ENCODE measurements around the gene MAPKAP1.
"Not testable (repeated sequence)": the region's sequence is repeated elsewhere in the genome, so short reads cannot be mapped to it uniquely, and the experiment has no call there.

MAPKAP1 gene

DNA sequence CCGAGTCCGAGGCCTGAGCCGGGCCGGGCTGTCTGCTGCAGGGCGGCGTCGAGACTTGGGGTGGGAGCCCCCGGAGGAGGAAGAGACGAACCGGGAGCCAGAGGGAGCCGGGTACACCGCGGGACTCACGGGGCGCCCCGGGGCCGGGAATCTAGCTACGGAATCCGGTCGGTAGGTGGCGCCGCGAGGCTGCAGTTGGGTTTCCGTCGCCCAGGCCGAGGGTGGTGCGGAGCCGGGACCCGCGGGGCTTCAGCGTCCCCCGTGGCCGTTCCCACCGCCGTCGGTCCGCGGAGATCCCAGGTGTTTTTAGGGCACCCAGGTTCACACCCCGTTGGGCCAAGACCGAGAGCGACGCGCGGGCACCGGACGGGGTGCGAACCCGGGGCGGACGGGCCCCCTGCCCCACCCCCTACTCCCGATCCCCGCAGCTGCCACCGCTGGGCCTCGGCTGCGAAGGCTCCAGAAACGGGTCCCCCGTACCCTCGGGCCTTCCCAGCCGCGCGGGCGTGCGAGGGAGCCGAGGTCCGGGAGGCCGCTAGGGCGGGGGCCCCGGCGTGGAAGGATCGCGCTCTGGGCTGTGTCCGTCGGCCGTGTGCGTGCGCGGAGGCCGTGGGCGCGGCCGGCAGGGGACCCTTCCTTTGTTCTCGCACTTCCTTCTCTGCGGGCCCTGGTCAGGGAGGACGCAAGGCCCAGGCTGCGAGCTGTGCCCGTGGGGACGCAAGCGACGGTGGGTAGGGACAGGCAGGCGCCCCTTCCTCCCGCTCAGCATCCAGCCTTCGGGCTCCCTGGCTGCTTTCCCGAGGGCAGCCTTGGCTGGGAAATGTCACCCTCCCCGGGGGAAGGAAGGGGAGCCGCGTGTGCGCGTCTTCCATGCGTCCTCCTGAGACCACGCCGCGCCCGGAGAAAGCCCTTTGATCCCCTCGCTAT, 298.8 kb downstream of the MAPKAP1 start:
- peak; percentile 57 to 90 for DNase-seq

DNA sequence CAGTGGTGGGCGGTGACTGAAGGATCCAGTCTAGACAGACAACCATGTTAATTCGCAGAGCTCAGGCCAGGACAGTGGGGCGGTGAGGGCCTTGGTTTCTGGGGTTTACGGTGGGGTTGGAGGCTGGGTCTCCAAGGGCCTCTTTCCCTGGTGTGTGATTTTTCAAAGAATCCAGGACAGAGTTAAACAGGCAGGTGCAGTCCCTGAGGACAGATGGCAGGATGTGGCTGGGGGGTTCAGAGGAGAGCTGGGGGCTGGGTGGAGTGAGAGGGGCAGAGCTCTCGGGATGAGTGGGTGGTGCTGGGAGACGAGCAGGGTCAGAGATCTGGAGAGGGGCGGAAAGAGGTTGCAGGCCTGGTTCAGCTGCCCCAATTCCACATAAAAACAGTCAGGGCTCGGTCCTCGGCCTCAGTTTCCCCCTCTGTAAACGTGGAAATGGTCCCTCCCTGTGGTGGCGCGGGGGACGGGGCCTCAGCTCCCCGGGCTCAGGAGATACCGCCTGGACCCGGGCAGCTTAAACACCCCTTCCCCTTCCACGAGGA, 299.5 kb downstream of the MAPKAP1 start:
- no peak for DNase-seq

DNA sequence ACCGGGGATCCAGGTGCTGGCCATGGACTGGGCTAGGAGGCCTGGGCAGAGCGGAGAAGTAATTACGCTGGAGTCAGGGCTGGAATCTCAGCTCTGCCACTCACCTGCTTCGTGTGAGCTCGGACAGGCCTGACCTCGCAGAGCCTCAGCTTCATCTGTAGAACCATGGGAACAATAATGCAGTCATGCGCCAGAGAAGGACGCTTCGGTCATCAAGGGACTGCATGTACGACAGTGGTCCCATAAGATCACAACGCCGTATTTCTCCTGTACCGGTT, 300.3 kb downstream of the MAPKAP1 start:
- no peak for DNase-seq

DNA sequence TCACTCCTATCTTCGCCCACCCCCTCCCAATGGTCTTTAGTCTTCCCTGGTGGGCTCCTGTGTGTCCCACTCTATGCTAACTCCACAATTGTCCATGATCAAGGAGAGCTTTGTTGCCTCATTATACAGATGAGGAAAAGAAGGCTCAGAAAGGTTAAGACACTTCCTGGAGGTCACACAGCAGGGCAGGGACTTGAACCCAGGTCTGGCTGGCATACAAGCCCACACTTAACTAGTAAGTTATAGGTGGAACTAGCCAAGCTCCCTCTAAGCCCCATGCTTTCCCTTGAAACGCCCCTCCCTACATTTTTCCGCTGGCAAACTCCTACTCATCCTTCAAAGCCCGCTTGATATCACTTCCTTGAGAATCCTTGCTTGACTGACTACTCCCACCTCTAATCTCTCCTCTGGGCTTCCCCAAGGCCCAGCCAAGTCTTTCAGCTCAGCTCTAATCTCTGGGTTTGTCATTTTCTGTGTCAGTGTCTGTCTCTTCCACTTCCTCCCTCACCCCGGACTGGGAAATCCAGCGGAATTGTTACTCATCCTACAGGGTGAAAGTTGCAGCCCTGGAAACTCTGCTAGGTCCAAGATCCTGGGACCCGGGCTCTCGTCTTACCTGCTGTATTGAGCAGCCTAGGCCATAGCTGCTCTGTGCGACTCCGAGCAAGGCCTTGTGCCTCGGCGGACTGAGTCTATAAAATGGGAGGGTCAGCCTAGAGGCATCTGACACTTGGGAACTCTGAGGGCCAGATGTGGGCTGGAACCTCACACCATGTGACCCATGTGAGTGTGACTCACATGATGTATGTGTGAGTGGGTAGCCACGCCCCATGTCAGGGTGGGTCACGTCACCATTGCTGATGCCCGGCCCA, 300.8 kb downstream of the MAPKAP1 start:
- DNase-seq = peak; percentile 65 to 89

DNA sequence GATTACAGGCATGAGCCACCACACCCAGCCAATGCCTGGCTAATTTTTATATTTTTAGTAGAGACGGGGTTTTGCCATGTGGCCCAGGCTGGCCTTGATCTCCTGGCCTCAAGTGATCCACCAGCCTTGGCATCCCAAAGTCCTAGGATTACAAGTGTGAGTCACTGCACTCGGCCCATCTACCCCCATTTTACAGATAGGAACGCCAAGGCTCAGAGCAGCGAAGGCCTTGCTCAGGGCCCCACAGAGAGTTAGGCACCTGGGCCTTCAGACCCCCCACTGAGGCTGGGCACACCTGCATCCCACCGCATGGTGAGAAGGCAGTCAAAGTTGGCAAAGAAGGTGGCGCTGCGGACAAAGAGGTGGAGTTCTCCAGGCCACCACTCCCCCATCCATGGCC, 302.3 kb downstream of the MAPKAP1 start:
- DNase-seq = no peak

DNA sequence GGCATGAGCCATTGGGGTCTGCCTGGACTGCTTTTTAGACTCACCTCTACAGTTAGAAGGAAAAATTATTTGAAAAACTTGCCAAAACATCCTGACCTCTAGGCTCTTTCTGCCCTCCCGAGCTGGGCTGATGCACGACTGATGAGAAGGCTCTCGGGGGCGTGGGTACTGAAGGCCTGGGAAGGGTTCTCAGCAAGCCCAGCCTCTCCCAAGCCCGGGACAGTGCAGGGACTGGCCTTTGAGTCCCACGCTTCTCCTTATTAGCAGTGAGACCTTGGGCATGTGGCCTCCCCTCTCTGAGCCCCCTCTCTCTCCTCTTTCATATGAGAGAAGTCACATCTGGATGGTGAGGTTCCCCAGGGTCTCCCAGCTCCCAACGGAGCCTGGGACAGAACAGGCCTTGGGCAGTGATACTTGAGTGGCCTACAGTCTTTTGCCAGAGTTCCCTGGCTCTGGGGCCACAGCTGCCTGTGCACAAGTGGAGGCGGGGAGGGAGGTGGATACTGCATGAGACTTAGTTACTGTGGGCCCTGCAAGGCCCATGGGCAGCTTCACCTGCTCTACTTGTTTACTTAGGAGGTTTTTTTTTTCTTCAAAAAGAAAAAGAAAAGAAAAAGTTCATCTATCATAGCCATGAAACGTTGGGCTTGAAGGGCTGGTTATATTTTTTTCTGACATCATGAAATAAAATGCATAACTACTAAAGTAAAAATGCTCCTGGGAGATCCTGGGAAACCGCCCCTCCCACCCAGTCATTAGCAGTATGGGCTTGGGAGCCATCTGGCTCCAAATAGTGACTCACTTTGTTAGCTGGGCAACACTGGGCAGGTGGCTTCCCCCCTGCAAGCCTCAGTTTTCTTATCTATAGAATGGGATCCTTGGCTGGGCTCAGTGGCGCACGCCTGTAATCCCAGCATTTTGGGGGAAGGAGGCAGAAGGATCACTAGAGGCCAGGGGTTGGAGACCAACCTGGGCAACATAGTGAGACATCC, 306.0 kb downstream of the MAPKAP1 start:
- no peak for DNase-seq

DNA sequence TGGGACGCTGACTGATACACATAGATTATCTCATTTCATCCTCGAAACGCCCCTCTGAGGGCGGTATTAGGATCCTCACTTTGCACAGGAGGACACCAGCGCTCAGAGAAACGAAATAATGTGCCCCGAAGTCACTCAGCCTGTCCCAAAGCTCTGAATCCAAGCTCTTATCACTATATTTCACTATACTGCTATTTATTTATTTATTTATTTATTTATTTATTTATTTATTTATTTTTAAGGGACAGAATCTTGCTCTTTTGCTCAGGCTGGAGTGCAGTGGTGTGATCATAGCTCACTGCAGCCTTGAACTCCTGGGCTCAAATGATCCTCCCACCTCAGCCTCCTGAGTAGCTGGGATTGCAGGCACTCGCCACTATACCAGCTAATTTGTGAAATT, 306.8 kb downstream of the MAPKAP1 start:
- DNase-seq = not testable (repeated sequence)

DNA sequence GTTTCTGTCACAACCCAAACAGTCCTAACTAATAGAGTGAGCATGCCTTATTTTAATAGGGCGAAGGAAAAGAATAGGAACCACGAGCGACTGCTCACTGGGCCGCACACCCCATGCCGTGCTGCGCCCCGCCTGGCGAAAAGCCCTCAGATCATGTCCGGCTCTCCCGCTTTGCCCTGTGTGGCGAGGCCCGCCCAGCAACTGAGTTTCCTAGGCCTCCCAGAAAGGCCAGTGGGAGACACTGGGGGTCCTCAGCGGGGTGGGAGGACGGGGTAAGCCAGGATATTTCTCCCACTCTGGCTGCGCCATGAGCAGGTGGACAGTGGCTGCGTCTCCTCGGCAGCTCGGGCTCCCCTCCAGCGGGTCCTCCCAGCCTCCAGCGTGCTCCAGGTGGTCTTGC, 307.3 kb downstream of the MAPKAP1 start:
- no peak for DNase-seq

DNA sequence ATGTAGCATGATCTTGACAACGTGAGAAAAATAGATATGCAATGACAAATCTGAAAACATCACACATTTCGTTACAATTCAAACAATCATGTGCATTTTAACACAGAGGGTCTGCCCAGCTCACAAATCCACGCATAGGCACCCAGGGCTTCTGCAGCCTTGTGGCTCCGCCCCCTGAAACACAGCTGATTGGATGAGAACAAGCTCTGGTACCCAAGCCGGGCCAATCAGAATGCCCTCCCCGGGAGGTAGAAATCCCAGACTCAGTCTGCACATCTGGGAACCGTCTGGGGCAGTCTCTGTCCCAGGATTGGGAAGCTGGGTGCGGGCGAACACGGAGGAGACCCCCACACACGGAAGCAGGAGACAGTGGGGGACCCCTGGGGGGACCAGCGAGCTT, 307.8 kb downstream of the MAPKAP1 start:
- no peak for DNase-seq

DNA sequence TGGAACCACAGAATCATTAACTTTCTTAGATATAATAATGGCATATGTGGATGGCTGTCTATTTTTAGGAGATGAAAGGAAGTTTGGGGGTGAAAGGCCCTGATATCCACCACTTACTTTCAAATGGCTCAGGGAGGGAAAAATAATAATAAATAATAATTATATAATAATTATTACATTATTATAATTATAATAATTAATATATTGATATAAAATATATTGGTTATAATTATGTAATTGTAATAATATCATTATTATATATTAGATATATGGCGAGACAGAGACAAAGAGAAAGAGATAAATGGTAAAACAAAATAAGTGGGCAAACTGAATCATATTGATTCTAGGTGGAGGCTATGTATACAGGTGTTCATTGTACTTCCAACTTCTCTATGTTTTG, 308.8 kb downstream of the MAPKAP1 start:
- DNase-seq = no peak

DNA sequence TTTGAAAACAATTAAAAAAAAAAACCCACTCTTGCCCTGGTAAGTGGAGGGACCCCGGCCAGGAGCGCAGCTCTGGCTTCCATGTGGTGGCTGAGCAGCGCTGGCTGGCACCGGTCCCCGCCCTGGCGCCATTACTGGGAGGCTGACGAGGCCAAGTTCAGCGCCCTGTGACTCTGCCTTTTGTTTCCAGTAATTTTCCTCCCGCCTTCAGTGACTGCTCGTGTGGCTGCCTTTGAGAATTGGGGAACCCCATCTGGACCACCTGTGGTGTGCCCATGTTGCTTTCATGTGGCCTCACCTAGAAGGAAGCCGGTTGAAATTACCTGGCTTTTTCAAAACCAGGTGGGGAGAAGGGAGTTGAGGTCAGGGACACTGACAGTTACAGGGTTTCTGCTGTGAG, 309.3 kb downstream of the MAPKAP1 start:
- DNase-seq = no peak

DNA sequence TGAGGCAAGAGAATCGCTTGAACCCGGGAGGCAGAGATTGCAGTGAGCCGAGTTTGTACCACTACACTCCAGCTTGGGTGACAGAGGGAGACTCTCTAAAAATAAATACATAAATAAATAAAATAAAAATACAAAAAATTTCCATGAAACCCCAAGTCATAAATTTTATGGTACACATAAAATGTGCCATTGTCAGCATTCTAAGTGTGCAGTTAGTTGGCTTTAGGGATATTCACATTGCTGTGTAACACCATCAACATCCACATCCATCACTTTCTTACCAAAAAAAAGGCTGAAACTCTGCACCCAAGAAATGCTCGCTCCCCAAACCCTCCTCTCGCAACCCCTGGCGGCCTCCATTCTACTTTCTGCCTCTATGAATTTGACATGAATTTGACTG, 310.2 kb downstream of the MAPKAP1 start:
- DNase-seq = no peak

DNA sequence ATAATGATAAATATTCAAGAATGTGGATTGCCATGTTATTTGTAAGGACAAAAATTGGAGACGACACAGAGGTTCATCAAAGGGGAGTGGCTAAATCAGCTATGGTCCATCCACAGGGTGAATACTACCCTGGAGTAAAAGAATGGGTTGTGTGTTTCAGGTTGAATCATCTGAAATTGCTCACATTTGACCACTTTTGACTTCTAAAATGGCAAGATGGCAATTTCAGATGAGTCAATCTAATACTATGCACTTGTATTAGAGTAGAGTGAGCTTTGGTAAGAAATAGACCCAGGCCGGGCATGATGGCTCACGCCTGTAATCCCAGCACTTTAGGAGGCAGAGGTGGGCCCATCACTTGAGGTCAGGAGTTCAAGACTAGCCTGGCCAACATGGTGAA, 313.6 kb downstream of the MAPKAP1 start:
- DNase-seq = no peak

DNA sequence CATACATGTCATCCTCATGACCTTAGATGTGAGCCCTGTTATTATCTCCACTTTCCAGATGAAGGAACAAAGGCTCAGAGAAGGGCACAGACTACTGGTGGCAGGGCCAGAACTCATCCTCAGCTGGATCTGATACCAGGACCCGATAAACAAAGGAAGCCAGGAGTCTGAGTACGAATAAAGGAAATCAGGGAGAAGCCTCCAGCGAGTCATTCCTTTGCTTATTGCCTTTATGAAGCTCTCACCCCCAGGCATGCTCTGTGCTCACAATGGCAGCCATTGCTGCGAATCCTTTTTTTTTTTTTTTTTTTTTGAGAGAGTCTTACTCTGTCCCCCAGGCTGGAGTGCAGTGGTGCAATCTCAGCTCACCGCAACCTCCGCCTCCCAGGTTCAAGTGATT, 315.3 kb downstream of the MAPKAP1 start:
- no peak for DNase-seq

DNA sequence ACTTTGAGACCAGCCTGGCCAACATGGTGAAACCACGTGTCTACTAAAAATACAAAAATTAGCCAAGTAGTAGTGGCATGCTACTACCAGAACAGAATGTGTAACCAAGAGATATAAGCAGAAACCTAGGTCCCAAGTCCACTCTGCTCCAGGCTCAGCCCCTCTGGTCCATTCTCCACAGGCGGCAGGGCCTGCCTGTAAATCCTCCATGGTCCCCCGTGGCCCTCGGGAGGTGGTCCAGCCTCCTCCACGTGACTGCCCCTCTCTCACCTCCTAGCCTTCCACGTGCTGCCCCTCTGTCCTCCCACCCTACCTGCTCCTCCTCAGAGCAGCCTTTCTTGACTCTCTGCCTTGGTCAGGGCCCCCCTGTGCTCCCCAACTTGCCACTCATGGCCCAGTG, 318.0 kb downstream of the MAPKAP1 start:
- DNase-seq = no peak

DNA sequence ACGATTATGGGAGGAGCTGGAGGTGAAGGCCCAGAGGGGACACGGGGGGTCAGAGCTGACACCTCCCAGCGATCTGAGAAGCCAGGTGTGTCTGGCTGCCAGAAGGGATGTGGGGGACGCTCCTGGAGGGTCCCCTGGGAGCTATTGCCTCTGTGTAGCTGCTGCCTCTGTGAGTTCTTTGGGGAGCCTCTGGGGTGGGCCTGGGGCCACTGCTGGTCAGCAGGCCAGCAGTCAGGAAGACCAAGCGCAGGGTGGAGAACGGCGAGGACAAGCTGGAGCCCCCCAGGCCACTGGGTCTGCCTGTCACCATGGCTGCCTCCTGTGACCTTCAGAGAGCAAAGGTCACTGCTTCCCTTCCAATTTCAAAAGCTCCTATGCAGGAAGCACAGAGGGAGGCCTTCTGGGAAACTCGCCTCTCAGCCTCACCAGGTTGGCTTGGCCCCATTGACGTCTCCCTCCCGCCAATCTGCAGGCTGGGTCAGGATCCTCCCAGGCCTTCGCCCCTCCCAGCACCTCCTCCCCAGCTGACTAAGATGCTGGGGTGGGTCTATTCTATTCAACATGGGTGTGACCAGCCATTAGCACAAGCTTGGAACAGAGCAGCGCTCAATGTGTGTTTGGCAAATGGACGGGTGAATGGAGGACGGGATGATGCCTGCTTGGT, 319.0 kb downstream of the MAPKAP1 start:
- DNase-seq = no peak

Measured in inflammatory macrophage treated with lipopolysaccharide for 1 hour (primary cell).